Ectodermal cell (in vitro differentiated cells): ENCODE results near the gene GEN1.

Experiments
- H3K27ac ChIP-seq: 2 replicates; pipeline ENCODE4 v1.7.0; 2013; ENCODE audit warnings: mild to moderate bottlenecking, low read depth, low read length; ENCODE audit not compliant: insufficient read depth, poor library complexity, severe bottlenecking
- H3K27me3 ChIP-seq: 2 replicates; pipeline ENCODE4 v1.7.0; 2013; ENCODE audit warnings: mild to moderate bottlenecking, low read length; ENCODE audit not compliant: insufficient read depth, control insufficient read depth, poor library complexity, severe bottlenecking
- H3K36me3 ChIP-seq: one replicate; pipeline ENCODE4 v1.7.0; 2013; ENCODE audit warnings: low read length; ENCODE audit not compliant: control insufficient read depth, insufficient read depth
- H3K4me1 ChIP-seq: one replicate; pipeline ENCODE4 v1.7.0; 2013; ENCODE audit warnings: low read length; ENCODE audit not compliant: control insufficient read depth, insufficient read depth
- H3K4me3 ChIP-seq: 2 replicates; pipeline ENCODE4 v1.7.0; 2013; ENCODE audit warnings: low read depth, low read length, control low read depth; ENCODE audit not compliant: insufficient read depth
- H3K9me3 ChIP-seq: 2 replicates; pipeline ENCODE4 v1.7.0; 2013; ENCODE audit warnings: mild to moderate bottlenecking, low read length, moderate library complexity; ENCODE audit not compliant: control insufficient read depth
- WGBS, 2 experiments: methylation state at CpG; one replicate each; pipeline ENCODE4 v1.1.7; 2013; ENCODE audit warnings: missing lambda C conversion rate in 2 of 2; 5-methylcytosine and 5-hydroxymethylcytosine counted together

The GEN1 gene

DNA sequence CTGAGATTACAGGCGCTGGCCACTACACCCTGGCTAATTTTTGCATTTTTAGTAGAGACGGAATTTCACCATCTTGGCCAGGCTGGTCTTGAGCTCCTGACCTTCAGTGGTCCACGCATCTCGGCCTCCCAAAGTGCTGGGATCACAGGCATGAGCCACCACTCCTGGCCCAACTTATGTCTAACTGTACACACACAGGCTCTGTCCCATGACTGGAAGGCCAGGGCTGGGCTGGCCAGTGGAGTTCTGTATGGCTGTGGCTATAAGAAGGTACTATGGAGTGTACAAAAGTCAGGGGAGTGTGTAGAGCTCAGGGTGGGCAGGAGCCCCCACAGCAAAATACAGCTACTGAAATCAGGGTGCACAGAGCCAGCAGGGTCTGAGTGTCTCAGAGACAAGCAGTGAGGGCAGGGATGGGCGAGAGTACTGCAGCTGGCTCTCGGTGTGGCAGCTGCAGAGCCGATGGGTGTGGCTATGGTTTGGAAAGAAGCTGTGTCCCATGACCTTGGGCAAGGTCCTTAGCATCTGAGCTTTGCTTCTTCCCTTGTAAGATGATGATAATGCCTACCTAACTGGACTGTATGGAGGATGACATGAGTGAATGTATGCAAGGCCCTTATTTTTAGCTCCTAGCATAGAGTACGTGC, 51.9 kb downstream of the GEN1 start:
- no peak overlapping the region for H3K27ac ChIP-seq
- no peak overlapping the region for H3K4me3 ChIP-seq
- H3K9me3 ChIP-seq = no peaks in the 10 kb centered on the region
- H3K36me3 ChIP-seq = no peaks in the 10 kb centered on the region
- H3K27me3 ChIP-seq = no peaks in the 10 kb centered on the region
- 93% methylated on average over 8 of the region's 8 CpGs for WGBS, 2 experiments
- no peaks in the 10 kb centered on the region for H3K4me1 ChIP-seq

DNA sequence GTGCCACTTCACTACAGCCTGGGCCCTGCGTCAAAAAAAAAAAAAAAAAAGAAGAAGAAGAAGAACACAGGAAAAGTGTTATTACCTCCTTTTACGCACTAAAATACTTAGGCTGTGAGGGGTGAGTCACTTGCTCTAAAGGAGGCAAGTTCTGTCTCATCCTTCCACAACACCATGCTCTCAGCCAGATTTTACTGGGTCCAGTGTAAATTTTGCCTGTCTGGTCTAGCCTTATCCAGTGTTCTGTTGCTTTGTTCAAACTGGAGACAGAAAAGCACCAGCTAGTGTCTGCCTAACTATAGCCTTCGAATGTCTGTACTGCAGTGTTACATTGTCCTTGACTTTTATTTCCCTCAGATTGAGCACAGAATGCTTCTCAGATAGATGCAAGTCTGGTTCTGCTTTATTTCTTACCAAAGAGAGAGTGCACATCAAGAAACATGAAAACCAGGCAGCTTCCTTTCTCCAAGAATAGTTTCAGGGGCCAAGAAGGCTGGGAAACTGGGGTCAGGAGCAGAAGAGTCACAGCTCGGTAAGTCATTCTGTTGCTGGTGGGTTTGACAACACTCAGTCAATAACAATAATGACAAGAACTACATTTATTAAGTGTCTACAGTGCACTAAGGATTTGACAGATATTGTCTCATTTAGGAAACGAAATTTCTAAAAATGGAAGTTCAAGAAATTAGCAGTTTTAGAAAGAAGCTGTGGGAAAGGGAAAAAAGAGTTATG, 59.2 kb downstream of the GEN1 start:
- H3K4me3 ChIP-seq = no peak overlapping the region
- H3K36me3 ChIP-seq = no peaks in the 10 kb centered on the region
- H3K27me3 ChIP-seq = no peaks in the 10 kb centered on the region
- H3K27ac ChIP-seq = no peak overlapping the region
- peaks cover 8% of the 10 kb centered on the region for H3K4me1 ChIP-seq
- 90 to 95% methylated on average over 5 of the region's 5 CpGs for WGBS, 2 experiments
- H3K9me3 ChIP-seq = no peaks in the 10 kb centered on the region

DNA sequence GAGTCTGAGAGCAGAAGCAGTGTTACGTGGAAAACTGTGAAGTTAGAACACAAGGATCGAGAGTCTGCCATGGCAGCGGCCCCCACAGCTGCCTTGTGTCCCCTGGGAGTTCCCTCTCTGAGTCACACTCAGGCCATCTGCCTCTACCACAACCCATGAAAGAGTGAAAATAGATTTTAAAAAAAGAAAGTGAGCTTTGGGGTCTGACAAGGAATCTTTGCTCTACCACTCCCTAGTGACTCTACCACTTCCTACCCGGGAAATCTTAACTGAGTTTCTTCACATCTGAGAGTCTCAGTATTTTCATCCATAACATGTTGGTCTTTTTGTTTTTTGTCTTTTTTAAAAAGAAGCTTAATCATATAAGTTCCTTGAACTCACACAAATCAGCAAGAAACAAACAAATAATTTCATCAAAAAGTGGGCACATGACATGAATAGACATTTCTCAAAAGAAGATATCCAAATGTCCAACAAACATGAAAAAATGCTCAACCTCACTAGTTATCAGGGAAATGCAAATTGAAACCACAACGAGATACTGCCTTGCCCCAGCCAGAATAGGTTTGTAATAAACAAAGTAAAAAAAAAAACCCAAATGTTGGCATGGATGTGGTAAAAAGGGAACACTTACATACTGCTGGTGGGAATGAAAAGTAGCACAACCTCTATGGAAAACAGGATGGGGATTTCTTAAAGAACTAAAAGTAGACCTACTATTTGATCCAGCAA, 60.0 kb downstream of the GEN1 start:
- no peaks in the 10 kb centered on the region for H3K9me3 ChIP-seq
- no peaks in the 10 kb centered on the region for H3K27me3 ChIP-seq
- 85 to 91% methylated on average over 4 to 5 of the region's 5 CpGs for WGBS, 2 experiments
- no peak overlapping the region for H3K4me3 ChIP-seq
- no peaks in the 10 kb centered on the region for H3K36me3 ChIP-seq
- no peak overlapping the region for H3K27ac ChIP-seq
- H3K4me1 ChIP-seq = peaks cover 8% of the 10 kb centered on the region

DNA sequence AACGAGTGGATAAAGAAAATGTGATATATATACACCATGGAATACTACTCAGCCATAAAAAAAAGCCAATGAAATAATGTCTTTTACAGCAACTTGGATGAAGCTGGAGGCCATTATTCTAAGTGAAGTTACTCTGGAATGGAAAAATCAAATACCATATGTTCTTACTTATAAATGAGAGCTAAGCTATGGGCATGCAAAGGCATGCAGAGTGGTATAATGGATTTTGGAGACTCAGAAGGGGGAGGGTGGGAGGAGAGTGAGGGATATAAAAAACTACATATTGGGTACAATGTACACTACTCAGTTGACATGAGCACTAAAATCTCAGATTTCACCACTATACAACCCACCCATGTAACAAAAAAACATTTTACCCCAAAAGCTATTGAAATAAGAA, 60.7 kb downstream of the GEN1 start:
- H3K36me3 ChIP-seq = no peaks in the 10 kb centered on the region
- H3K9me3 ChIP-seq = no peaks in the 10 kb centered on the region
- no peak overlapping the region for H3K27ac ChIP-seq
- 100% methylated on average over 1 of the region's 1 CpG; no CpG with 5 or more reads in 1 of the 2 experiments for WGBS, 2 experiments
- peaks cover 8% of the 10 kb centered on the region for H3K4me1 ChIP-seq
- no peak overlapping the region for H3K4me3 ChIP-seq
- no peaks in the 10 kb centered on the region for H3K27me3 ChIP-seq

DNA sequence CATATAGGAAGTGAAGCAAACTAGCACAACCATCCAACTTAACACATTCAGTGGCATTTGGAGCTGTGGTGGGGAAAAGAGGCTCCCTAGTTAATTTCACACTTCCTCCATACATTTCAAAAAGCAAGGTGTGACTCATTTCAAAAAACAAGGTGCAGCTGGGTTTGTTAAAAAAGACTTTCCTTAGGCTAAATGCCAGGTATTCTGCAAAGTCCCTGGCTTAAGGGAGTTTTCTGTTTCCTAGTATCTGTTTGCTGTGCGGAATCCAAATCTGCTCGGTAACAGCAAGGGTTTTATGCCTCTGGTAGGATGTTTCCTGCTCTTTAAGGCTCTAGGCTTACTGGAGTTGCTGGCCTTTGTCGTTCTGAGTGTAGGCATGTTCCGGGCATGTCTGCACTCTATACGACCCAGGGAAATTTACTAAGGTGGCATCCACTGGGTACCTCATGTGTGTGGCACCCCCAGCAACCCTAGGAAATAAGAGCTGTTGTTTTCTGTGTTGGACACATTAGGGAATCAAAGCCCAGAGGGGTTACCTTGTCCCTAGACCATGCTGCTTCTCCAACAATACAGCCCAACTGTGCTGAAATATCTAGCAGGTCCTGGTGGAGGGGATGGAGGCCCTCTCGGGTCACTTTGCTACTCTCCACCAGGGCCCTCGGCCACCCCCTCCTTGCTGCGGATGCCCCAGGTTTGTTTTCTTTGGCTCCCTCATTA, 61.7 kb downstream of the GEN1 start:
- Histone ChIP-seq H3K27me3 (no peaks in the 10 kb centered on the region), H3K27ac (no peak overlapping the region), H3K4me3 (no peak overlapping the region), H3K4me1 (peaks cover 8% of the 10 kb centered on the region), H3K9me3 (no peaks in the 10 kb centered on the region), H3K36me3 (no peaks in the 10 kb centered on the region)
- 85 to 88% methylated on average over 8 of the region's 8 CpGs for WGBS, 2 experiments

DNA sequence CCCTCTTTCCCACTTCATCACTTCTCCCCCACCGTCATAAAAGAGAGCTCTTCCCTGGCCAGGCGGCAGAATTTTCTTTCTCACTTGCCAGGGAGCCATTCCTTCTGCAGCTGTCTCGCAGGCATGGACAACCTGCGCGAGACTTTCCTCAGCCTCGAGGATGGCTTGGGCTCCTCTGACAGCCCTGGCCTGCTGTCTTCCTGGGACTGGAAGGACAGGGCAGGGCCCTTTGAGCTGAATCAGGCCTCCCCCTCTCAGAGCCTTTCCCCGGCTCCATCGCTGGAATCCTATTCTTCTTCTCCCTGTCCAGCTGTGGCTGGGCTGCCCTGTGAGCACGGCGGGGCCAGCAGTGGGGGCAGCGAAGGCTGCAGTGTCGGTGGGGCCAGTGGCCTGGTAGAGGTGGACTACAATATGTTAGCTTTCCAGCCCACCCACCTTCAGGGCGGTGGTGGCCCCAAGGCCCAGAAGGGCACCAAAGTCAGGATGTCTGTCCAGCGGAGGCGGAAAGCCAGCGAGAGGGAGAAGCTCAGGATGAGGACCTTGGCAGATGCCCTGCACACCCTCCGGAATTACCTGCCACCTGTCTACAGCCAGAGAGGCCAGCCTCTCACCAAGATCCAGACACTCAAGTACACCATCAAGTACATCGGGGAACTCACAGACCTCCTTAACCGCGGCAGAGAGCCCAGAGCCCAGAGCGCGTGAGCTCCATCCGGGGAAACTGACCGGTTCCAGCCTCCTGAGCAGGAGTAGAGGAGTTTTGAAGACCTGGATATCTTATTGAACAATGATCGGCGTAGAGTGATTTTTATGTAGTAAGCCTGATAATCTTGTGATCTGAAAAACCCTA, 62.7 kb downstream of the GEN1 start, which contains the start of gene MSGN1:
MSGN1 (plus strand) TSS at position 65 of the 850 bp plus-strand sequence; CDS start at position 124, 59 bp downstream.
- H3K4me3 ChIP-seq = no peak within 1 kb of the TSS
- H3K36me3 ChIP-seq = no peaks in the 10 kb centered on the region
- peaks cover 8% of the 10 kb centered on the region for H3K4me1 ChIP-seq
- H3K27me3 ChIP-seq = no peaks in the 10 kb centered on the region
- 92 to 93% methylated on average over 26 of the region's 26 CpGs for WGBS, 2 experiments
- no peak within 1 kb of the TSS for H3K27ac ChIP-seq
- no peaks in the 10 kb centered on the region for H3K9me3 ChIP-seq

DNA sequence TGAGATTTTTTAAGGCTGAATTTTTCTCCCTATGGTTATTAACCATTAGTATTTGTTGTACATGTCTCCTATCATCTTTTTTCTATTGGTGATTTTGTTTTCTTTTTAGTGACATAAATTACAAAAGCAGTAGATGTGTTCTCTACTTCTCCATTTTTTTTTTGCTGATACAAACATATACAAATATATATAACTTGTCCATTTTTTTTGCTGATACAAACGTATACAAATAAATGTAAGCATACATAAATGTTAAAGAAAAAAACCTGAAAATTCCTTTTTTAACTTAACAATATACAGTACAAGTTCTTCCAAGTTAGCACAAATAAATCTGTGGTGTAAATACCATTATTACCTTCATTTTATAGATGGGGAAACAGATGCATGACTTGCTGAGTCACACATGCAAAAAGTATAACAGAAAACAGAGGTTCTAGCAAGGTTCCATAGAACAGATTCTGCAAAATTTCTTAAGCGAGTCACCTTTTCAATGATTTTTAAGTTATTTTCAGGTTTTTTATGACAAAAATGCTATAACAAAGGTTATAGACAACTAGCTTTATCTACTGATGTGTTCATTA, 64.4 kb downstream of the GEN1 start:
- 100% methylated on average over 1 of the region's 2 CpGs for WGBS, 2 experiments
- no peak overlapping the region for H3K27ac ChIP-seq
- H3K4me1 ChIP-seq = peaks cover 14% of the 10 kb centered on the region

DNA sequence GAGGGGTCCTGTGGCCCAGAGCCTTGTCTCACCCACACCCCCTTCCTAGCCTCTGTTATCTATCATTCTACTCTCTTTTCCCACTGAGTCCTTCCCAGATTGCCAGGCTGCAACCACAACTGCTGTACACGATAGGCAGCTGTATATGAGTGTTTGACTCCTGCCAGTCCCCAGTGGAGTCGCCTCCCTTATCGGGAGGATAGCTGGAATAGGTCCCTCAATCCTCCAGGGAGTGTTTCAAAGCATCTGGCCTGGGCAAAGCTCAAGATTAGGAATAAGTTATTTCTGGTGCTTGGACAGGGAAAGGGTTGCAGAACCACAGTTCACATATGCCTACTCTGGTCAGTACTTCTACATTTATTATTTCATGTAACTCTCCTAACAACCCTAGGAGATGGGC, 67.1 kb downstream of the GEN1 start:
- no peak overlapping the region for H3K4me3 ChIP-seq
- 94 to 97% methylated on average over 3 of the region's 3 CpGs for WGBS, 2 experiments
- H3K27ac ChIP-seq = no peak overlapping the region
- no peaks in the 10 kb centered on the region for H3K36me3 ChIP-seq
- no peaks in the 10 kb centered on the region for H3K27me3 ChIP-seq
- H3K9me3 ChIP-seq = no peaks in the 10 kb centered on the region
- peaks cover 5% of the 10 kb centered on the region for H3K4me1 ChIP-seq

More for the DNA sequence above, 64.4 kb downstream of the GEN1 start:
- no peaks in the 10 kb centered on the region for H3K9me3 ChIP-seq
- H3K36me3 ChIP-seq = no peaks in the 10 kb centered on the region
- no peak overlapping the region for H3K4me3 ChIP-seq
- H3K27me3 ChIP-seq = no peaks in the 10 kb centered on the region
